DLD1 (cell line): Measurements from ENCODE around the gene MAP2K2.

Experiments used
- in situ Hi-C: cut with HindIII; loops from 2 replicates; pipeline ENCODE4 v1.10.0; 2017; ENCODE audit warnings: low sequenced_read_pairs

The MAP2K2 gene

DNA sequence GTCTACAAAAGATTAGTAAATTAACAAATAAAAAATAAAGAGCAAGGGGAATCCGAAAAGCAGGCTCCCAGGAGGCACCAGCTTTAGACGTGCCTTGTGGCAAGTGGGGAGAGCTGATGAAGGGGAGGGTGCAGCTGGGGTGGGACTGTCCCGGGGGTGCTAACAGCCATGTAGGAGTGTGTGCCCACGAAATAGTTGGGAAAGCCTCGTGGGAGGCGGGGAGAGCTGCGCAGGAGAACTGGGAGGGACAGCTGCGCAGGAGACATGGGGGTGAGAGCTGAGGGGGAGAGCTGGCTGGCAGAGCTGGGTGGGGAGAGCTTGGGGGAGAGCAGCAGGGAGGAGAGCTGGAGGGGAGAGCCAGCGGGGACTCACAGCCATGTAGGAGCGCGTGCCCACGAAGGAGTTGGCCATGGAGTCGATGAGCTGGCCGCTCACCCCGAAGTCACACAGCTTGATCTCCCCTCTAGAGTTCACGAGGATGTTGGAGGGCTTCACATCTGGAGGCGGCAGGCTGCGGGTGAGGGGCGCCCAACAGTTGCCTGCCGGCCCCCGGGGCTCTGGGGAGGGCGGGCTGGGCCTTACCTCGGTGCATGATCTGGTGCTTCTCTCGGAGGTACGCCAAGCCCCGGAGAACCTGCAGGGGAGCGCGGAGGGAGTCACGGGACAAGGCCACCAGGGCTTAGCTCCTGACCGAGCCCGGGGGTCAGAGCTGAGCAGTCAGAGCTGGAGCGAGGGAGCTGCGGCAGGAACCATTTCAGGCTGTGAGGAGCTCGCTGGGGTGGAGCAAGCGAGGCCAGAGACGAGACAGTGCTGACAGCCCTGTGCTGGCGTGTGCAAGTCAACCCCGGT, 23.1 kb downstream of the MAP2K2 start:
- in situ Hi-C loops = no loop called here

DNA sequence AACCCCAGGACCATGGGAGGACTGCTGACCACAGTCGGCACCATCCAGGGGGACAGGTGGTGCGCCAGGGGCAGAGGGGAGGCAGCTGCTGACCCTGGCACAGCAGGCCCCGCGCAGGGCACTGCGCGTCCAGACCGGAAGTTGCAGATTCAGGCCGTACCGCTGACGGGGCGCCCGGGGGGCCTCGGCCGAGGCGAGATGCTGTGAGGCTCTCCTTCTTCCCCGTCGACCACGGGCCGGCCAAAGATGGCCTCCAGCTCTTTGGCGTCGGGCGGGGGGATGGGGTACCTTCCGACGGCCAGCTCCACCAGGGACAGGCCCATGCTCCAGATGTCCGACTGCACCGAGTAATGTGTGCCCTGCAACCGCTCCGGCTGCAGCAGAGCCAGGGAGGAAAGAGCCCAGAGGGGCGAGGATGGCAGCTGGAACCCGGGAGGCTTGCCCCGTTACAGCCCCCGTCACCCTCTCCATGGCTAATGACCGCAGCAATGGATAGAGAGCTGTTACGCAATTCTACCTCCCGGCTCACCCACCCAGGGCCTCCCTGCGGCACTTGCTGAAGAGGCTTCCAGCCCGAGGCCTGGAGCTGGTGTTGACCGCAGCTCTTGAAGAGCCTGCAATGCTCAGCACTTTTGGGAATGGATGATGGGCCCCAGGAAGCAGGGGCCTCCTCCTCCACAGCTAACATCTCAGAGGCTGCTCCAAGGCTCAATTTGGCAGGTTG, 24.7 kb downstream of the MAP2K2 start:
- in situ Hi-C loops = no loop called here

DNA sequence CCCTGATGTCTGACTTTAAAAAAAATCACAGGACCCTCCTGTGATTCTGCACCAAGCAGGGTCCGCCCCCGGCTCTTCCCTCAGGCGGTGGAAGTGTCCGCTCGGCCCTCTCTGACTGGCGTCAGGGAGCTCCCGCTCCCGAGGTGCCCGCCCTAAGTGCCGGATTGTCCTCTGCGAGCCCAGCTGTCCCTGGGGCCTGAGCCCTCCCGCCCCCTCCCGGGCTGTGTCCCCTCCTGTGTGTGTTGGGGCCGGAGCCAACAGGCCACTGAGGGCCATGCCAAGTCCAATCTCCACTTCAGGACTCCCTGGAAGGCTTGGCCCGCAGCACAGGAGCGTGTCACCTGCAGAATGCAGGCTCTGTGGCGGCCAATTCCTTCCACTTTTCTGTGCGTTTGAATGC, 25.4 kb downstream of the MAP2K2 start:
- in situ Hi-C loops = no loop called here

DNA sequence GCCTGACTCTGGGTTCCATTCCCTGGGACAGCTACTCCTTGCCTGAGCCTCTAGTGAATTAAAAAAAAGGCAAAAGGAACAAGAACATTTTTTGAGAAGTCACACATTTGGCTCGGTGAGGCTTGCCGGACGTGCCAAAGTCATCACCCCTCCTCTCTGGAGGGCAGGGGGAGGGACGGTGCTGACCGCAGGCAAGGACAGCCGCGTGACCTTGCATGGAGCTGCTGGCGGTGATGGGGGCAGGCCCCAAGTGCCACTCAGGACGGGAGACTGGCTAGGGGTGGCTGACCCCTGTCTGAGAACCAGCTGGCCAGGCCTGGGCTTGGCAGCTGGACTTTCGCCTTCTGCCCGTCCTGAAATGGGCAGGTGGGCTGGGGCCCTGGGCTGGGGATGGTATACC, 26.4 kb downstream of the MAP2K2 start:
- in situ Hi-C loops = no loop called here

DNA sequence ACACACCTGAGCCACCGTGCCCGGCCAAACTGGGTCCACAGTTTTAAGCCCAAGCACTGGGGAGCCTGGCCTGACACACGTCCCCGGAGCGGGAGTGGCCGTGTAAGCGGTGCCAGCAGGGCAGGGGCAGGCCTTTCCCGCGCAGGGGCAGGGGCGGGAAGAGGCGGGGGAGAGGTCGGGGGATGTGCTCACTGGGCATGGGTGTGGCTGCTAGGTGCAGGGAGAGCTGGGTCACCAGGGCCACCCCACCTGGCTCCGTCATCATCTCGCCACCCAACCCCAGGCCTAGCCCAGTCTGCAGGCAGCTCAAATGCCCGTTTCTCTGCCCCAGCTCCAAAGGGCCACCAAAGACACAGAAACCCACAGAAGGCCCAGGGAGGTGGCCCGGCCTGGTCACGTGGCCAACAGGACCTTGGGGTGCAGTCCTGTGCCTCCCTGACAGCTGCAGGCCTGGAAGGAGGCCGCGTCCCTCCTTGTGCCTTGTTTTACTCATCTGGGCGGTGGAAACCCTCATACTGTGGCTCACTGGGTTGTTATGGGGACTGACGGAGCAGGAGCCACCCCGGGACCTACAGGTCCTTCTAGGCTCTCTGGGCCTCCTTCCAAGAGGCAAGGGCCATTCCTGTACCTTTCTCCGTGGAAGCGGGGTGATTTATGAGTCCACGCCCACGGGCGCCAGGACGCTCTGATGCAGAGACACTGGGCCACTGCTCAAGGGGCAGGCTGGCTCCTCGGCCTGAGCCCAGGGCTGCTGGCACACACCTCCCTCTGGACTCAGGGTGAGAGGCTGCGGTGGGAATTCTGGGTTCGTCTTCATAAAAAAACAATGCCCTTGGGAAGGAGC, 27.7 kb downstream of the MAP2K2 start:
- in situ Hi-C loops = no loop called here

DNA sequence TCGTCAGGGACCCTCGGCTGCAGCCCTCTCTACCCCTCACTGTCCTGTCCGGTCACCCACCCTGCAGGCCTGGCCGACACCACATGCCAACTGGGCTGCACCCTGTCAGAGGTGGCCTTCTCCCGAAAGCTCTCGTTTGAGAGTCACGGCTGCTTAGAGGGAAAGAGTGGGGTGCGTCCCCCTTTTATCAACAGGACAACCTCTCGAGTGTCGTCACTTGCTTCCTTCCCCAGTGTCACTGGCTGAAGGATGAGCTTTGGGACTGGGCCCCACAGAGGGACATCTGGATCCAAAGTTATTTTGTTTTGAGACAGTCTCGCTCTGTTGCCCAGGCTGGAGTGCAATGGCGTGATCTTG, 28.5 kb downstream of the MAP2K2 start:
- in situ Hi-C loops = no loop called here

DNA sequence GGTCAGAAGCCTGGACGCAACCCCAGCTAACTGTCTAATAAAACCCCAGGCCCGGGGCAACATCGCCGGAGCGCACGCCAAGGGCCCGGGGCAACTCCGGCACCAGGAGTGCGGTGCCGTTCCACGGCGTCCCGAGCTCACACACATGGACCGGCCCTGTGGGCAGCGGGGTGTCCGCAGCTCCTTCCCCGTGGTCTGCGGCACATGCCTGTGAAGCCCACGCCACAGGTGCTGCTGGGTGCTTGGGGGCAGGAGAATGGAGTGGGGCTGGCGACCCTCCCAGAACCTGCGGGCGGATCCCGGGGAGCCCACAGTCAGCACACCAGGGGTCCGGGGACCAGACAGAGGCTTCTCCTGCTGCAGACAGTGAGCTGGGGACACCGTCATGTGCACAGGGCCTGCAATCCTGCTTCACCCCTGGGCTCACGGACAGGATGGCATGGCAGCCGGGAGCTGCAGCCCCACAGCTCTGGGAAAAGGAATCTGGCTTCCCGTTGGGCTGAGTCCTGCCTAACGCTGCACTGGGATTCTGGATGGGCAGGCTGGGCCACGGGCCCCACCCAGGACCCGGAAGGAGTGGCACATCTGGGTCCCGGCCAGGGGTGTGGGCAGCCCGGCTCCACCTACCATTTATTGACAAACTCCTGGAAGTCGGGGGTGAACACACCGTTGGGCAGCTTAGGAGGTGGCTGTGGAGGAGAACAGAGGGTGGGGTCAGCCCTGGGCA, 29.0 kb downstream of the MAP2K2 start:
- in situ Hi-C loops = no loop called here

DNA sequence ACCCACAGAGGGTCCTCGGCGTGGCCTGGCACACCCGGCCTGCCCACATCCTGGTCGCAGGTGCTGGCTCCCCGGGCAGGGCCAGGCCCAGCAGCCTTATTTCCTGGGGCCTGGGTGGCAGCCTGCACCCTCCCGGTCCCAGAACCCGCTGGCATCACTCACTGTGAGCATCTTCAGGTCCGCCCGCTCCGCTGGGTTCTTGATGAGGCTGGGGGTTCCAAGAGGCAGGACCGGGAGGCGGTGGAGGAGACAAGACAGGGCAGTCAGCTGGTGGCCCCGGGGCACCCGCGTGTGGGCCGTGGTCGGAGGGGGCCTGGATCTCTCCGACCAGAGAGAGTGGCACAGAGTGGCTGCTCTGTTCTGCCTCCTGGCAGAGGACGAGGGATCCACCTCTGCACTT, 29.6 kb downstream of the MAP2K2 start:
- in situ Hi-C loops = no loop called here

DNA sequence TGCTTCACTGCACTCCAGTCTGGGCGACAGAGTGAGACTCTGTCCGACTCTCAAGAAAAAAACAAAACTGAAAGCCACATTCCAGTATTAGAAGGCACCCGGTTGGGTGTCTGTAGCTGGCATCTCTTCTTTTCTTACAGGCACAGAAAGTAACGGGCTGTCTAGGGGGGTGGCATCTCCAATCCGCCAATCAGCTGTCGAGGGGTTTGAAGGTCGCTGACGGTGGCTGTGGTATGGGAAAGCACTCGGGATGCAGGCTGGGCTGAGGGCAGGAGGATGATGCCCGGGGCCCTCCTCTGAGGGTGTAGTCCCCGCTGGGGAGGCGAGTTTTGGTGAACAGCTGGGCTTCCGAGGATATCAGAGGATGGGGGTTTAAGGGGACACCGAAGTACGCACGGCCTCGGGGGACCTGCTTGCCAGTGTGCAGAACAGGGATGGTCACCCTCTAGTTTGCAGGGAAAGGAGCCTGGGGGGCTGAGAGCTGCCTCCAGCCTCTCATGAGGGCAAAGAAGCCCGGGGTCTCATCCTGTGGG, 30.2 kb downstream of the MAP2K2 start:
- in situ Hi-C loops = no loop called here

DNA sequence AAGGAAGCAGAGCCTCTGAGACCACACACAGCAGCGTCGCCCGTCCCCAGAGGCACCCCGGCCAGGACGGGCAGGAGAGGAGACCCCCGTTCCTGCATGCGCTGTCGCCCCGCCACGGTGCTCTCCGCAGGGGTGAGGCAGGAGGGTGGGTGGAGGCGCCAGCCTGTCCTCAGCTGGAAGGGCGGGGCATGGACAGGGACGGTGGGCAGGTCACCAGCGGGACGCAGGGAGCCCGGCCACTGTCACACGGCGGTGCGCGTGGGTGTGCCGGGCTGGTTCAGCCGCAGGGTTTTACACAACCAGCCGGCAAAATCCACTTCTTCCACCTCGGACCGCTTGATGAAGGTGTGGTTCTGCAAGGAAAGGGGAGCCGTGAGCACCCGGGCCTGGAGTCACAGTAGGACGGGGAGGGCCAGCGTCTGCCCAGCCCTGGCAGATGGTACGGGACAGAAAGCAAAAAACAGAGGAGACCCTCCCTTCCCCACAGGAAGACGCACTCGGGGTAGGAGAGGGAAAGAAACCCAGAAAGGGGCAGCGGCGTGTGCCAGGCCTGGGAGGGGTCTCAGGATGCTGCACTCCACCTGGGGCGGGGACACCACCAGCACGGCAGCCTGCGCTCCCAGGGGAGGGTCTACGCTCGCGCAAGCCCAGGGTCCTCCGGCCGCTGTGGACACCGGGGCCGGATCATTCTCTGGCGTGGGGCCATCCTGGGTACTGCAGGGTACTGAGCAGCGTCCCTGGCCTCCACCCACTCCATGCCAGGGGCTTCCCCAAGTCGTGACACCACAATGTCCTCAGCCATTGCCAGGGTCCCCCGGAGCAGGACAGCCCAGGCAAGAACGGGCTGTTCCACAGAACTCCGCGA, 33.3 kb downstream of the MAP2K2 start:
- in situ Hi-C loops = no loop called here

DNA sequence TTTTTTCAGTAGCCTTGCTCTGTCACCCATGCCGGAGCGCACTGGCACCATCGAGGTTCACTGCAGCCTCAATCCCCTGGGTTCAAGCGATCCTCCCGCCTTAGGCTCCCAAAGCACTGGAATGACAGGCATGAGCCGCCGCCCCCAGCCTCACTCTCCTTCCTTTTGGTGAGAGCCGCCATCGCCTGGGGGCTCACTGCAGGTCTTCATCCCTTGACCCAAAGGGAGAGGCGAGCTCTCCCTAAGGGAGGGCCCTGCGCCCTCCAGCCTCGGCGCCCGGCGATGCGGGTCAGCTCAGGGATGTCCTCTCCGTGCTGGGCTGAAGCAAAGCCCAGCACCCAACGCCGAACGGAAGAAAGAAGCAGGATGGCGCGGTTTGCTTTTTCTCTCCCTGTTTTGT, 34.0 kb downstream of the MAP2K2 start:
- in situ Hi-C loops = no loop called here

DNA sequence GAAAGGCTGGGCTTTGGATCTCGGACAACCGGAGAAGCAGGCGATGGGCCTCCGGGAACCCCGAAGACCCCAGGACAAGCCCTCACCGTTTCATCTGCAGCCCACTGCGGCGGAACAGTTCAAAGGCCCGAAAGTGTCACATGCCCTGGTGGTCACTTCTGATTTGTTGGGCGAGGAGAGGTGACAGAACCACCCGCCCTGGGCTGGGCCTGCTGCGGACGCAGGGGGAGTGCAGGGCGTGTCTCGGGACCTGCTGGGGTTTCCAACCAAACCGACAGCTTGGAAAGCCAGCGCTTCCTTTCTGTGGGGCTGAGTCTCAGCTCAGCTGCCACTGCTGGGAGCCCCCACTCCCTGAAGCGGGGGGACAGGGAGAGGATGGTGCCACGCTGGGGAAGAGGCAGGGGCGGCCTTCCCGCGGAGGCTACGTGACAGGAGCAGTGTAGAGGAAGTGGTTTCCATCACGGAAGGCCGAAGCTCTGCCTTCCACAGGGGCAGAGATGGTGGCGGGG, 34.5 kb downstream of the MAP2K2 start:
- in situ Hi-C loops = no loop called here

DNA sequence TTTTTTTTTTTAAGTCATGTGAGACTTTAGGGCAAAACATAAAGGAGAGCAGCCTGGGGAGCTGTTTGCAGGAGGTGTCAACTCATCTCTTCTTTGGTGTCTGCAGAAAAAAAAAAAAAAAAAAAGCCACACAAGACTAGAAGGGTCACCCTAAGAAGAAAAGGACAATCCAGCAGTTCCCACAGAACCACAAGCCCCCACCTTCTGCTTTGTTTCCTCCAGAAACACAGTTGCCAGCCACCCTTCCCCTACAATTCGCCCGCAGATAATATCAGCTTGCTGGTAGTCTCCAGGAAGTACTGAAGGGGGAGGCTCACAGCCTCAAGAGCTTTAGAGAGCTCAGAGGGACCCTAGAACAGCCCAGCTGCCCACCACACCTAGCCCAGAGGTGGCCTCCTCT, 34.9 kb downstream of the MAP2K2 start:
- in situ Hi-C loops = no loop called here

DNA sequence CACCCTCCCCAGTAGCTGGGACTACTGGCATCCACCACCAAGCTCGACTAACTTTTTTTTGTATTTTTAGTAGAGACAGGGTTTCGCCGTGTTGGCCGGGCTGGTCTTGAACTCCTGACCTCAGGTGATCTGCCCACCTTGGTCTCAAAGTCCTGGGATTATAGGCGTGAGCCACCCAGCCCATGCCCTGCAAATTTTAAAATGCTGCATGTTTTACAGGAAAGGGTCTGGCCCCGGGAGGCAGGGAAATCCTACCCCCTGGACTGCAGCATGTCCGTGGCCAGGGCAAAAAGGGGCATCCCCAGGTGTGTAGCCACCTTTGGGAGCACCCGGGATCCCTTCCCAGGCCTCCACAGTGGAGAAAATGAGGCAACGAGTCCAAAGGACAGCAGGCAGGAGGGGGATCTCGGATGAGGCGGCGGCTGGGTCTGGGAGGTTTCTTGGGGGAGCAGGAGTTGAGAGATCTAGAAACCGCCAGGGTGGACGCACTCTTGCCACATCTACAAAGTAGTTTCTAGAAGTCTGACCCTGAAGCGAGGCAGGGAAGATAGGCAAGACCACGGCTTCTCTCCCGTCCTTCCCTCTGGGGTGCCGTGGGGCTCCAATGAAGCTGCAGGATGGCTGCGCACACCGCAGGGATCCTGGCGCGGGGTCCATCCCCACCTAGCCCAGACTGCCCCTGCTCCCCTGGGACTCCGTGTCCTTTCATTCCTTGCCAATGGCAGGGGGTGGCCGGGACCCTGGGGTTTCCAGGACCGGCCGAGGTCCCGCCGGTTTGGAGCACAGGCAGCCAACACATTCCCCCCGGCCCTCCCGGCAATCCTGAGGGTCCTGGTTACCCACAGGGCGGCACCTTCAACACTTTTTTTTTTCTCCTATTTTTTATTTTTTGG, 35.9 kb downstream of the MAP2K2 start:
- in situ Hi-C loops = no loop called here

DNA sequence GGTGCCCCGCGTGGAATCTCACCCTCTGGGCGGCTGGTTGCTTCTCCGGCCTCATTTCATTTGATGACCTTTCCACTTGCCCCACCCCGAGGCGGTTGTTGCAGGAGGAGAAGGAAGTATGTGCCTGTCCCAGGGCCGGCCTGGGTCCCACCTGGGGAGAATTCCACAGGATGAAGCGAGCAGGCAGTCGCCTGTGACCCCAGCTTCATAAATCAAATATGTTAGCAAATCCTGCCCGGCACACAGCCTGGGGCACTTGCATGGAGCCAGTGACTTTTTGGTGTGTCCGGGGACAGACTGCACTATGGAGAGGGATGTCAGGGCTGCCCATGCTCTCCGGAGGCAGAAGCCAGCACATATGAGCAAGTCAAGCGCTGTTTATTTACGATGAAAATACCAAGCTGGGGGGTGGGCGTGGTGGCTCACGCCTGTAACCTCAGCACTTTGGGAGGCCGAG, 37.5 kb downstream of the MAP2K2 start:
- in situ Hi-C loops = no loop called here

DNA sequence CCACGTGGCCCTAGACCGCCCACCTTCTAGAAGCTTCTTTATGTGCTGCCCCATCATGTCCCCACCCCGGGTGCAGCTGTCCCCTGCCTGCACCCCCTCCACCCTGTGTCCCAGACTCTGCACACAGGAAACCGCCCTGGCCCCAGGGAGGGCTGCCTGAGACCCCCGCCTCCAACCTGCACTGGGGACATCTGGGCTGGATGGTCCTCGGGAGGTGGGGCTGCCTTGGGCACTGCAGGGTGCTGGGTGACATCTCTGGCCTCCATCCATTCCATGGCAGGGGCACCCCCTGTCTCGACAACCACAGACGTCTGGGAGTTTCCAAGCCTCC, 39.4 kb downstream of the MAP2K2 start:
- in situ Hi-C loops = no loop called here

DNA sequence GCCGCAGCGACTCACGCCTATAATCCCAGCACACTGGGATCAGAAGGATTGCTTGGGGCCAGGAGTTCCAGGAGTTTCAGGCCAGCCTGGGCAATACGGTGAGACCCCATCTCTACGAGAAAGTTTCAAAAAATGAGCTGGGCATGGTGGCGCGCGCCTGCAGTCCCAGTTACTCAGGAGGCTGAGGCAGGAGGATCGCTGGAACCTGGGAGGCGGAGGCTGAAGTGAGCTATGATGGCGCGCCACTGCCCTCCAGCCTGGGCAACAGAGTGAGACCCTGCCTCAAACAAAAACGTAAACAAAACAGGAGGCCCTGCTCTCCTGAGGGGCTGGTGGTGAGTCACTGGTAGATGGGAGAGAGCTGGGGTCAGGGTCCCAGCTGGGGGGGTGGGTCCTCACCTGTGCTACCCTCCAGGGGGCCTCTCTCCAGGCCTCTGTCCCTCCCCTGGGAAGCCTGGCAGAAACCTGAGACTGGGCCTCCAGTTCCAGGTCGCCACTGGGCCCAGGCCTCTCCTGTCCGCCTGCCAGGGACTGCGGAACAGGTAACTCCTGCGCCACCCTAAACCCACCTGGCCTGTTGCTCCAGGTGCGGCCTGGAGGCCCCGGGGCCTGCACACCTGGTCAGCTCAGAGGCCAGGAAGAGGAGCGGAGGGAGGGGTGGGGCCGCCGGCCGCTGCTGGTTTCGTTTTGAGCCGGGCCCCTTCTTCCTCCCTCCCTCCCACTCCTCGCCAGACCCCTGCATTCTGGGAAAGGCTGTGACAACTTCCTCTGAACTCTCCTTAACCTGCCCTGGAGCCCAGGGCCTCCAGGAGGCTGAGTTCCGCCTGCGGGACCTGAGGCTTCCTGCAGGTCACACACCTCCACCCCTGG, 40.0 kb downstream of the MAP2K2 start:
- in situ Hi-C loops = no loop called here

DNA sequence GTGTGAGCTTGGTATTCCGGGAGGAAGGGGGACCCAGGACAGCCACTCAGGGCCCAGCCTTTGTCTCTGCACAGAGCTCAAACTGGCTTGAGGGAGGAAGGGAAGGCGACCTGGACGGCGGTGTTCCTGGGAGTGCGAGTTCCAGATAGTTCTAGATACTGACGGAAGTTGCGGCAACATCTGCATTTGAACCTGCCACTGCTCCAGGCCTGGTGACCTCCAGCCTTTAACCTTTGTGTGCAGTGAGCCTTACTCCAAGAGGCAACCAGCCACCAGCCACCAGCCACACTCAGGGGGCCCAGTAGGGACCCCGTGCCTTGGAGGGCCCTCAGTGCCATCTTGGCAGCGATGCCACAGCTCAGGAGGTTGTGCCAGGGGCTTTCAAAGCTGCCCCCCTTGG, 41.8 kb downstream of the MAP2K2 start:
- in situ Hi-C loops = no loop called here
